WTC11 (cell line): ENCODE measurements around the gene DOK1. TPM values are rescaled to one million over a fixed set of nuclear protein-coding genes. Genes with fewer than 3 reads are reported as not detected.

ENCODE experiments used
- ATAC-seq: fragments of 200-7000 bp; cut with Tn5 transposase; 2 replicates; pipeline ENCODE4 v1.10.0; 2021; ENCODE audit warnings: mild to moderate bottlenecking, moderate library complexity
- CTCF ChIA-PET: fragments of 300-600 bp; sonication (Branson Sonifier 250); formaldehyde crosslinking; loops from one replicate; lab custom pipeline; 2021; ENCODE audit warnings: antibody characterized with exemption; lab: Charles Lee
- POLR2A ChIA-PET: fragments of 350-600 bp; sonication (Branson Sonifier 250); formaldehyde crosslinking; loops from one replicate; lab custom pipeline; 2021; ENCODE audit warnings: antibody characterized with exemption; lab: Charles Lee
- DNase-seq: peaks from one replicate; pipeline ENCODE4 v3.0.0; 2021; ENCODE audit warnings: low spot score
- H3K27ac Mint-ChIP-seq: 2 replicates; pipeline ENCODE4 v1.8.0; 2021; ENCODE audit warnings: mixed read lengths
- H3K27me3 Mint-ChIP-seq: 2 replicates; pipeline ENCODE4 v1.8.0; 2021; ENCODE audit warnings: low read depth, mild to moderate bottlenecking, moderate library complexity, mixed read lengths
- H3K36me3 Mint-ChIP-seq: 2 replicates; pipeline ENCODE4 v1.8.0; 2021; ENCODE audit warnings: mixed read lengths
- H3K4me1 Mint-ChIP-seq: 2 replicates; pipeline ENCODE4 v1.8.0; 2022; ENCODE audit warnings: mixed read lengths
- H3K4me3 Mint-ChIP-seq: 2 replicates; pipeline ENCODE4 v1.8.0; 2021; ENCODE audit warnings: mild to moderate bottlenecking, moderate library complexity, mixed read lengths
- H3K9me3 Mint-ChIP-seq: 2 replicates; pipeline ENCODE4 v1.8.0; 2021; ENCODE audit warnings: mixed read lengths
- AR ChIP-seq: fragments of 250-450 bp; sonication (Bioruptor Pico); IDR thresholded peaks from 2 replicates; pipeline ENCODE4 v1.9.0; 2021; ENCODE audit warnings: mild to moderate bottlenecking
- ATF1 ChIP-seq: sonication (generic); formaldehyde crosslinking; IDR thresholded peaks from 2 replicates; pipeline ENCODE4 v1.8.1; 2023; ENCODE audit warnings: mild to moderate bottlenecking, moderate library complexity, missing genetic modification reagents
- ATF6 ChIP-seq: sonication (generic); formaldehyde crosslinking; IDR thresholded peaks from 2 replicates; pipeline ENCODE4 v1.8.1; 2023; ENCODE audit warnings: mild to moderate bottlenecking, missing genetic modification reagents
- EMX1 ChIP-seq: fragments of 250-450 bp; sonication (Bioruptor Pico); IDR thresholded peaks from 2 replicates; pipeline ENCODE4 v1.8.0; 2021; ENCODE audit warnings: mild to moderate bottlenecking
- ERG ChIP-seq: fragments of 250-450 bp; sonication (Bioruptor Pico); IDR thresholded peaks from 2 replicates; pipeline ENCODE4 v1.8.0; 2021; ENCODE audit warnings: mild to moderate bottlenecking
- ESRRA ChIP-seq: sonication (generic); formaldehyde crosslinking; IDR thresholded peaks from 2 replicates; pipeline ENCODE4 v1.8.1; 2022; ENCODE audit warnings: mild to moderate bottlenecking, missing genetic modification reagents, borderline replicate concordance
- ETV6 ChIP-seq: sonication (generic); formaldehyde crosslinking; IDR thresholded peaks from 2 replicates; pipeline ENCODE4 v1.8.1; 2022; ENCODE audit warnings: mild to moderate bottlenecking, missing genetic modification reagents
- FOXP4 ChIP-seq: sonication (generic); formaldehyde crosslinking; IDR thresholded peaks from 2 replicates; pipeline ENCODE4 v1.8.0; 2022; ENCODE audit warnings: mild to moderate bottlenecking, missing genetic modification reagents
- GRHL2 ChIP-seq: fragments of 250-450 bp; sonication (Bioruptor Pico); IDR thresholded peaks from 2 replicates; pipeline ENCODE4 v1.8.0; 2022; ENCODE audit warnings: mild to moderate bottlenecking, moderate library complexity; ENCODE audit not compliant: insufficient replicate concordance, severe bottlenecking
- JUN ChIP-seq: sonication (generic); formaldehyde crosslinking; IDR thresholded peaks from 2 replicates; pipeline ENCODE4 v1.8.0; 2023; ENCODE audit warnings: mild to moderate bottlenecking, missing genetic modification reagents
- MLX ChIP-seq: sonication (generic); formaldehyde crosslinking; IDR thresholded peaks from 2 replicates; pipeline ENCODE4 v1.8.1; 2023; ENCODE audit warnings: mild to moderate bottlenecking, missing genetic modification reagents, moderate library complexity
- RORB ChIP-seq: fragments of 250-450 bp; sonication (Bioruptor Pico); IDR thresholded peaks from 2 replicates; pipeline ENCODE4 v1.9.0; 2021; ENCODE audit warnings: mild to moderate bottlenecking
- TCF7 ChIP-seq: sonication (generic); formaldehyde crosslinking; IDR thresholded peaks from 2 replicates; pipeline ENCODE4 v1.8.0; 2022; ENCODE audit warnings: mild to moderate bottlenecking, low read depth, missing genetic modification reagents, moderate library complexity
- TEAD4 ChIP-seq: sonication (generic); formaldehyde crosslinking; IDR thresholded peaks from 2 replicates; pipeline ENCODE4 v1.8.0; 2022; ENCODE audit warnings: mild to moderate bottlenecking, missing genetic modification reagents
- TP53 ChIP-seq: sonication (generic); formaldehyde crosslinking; IDR thresholded peaks from 2 replicates; pipeline ENCODE4 v1.8.1; 2023; ENCODE audit warnings: mild to moderate bottlenecking, missing genetic modification reagents
- ZNF317 ChIP-seq: sonication (generic); formaldehyde crosslinking; IDR thresholded peaks from 2 replicates; pipeline ENCODE4 v1.8.1; 2023; ENCODE audit warnings: low read depth, mild to moderate bottlenecking, moderate library complexity, missing genetic modification reagents, borderline replicate concordance
- ZNF423 ChIP-seq: fragments of 250-450 bp; sonication (Bioruptor Pico); IDR thresholded peaks from 2 replicates; pipeline ENCODE4 v2.1.2; 2022; ENCODE audit warnings: mild to moderate bottlenecking, moderate library complexity
- ZNF512 ChIP-seq: sonication (generic); formaldehyde crosslinking; IDR thresholded peaks from 2 replicates; pipeline ENCODE4 v1.8.1; 2022; ENCODE audit warnings: missing genetic modification reagents, borderline replicate concordance
- total RNA-seq: library from RNA; stranded (reverse); gene quantifications from 3 replicates; pipeline ENCODE4 v1.2.3, GENCODE V29; 2021

DOK1 gene
- total RNA-seq, 1 experiment from 2014 or later = 15.9 TPM

- TF ChIP-seq GRHL2 (CRISPR knock-in tag) (no peak), TEAD4 (CRISPR knock-in tag) (no peak)
- Mint-ChIP-seq H3K27me3 (peaks cover 8% of the 10 kb centered on the region), H3K27ac (no peak overlapping the region), H3K4me1 (no peaks in the 10 kb centered on the region), H3K36me3 (no peaks in the 10 kb centered on the region), H3K9me3 (no peaks in the 10 kb centered on the region), H3K4me3 (no peak overlapping the region)
- DNase-seq (no peak), ATAC-seq (no peak)
- CTCF ChIA-PET = no interaction called here
- POLR2A ChIA-PET = no interaction called here
Measured at GRCh38 chr2:74602586-74603281, 48.2 kb downstream of the DOK1 start.

GRCh38 chr2:74603282-74604000, 48.9 kb downstream of the DOK1 start:
- TF ChIP-seq ZNF317 (CRISPR knock-in tag) = no peak
- TF ChIP-seq FOXP4 = no peak
- TF ChIP-seq ERG (CRISPR knock-in tag) = no peak
- TF ChIP-seq TCF7 = no peak
- no peak for TF ChIP-seq ZNF423 (CRISPR knock-in tag)
- TF ChIP-seq ESRRA (CRISPR knock-in tag) = no peak
- no peak for TF ChIP-seq ZNF512 (CRISPR knock-in tag)
- TF ChIP-seq JUN (CRISPR knock-in tag) = no peak
- no peaks in the 10 kb centered on the region for H3K4me1 Mint-ChIP-seq
- POLR2A ChIA-PET = no interaction called here
- H3K9me3 Mint-ChIP-seq = peaks cover 6% of the 10 kb centered on the region
- peaks cover 10% of the 10 kb centered on the region for H3K27me3 Mint-ChIP-seq
- no peaks in the 10 kb centered on the region for H3K36me3 Mint-ChIP-seq
- no peak for ATAC-seq
- DNase-seq = no peak
- no peak overlapping the region for H3K27ac Mint-ChIP-seq
- CTCF ChIA-PET = no interaction called here
- no peak overlapping the region for H3K4me3 Mint-ChIP-seq

GRCh38 chr2:74606927-74607326, 52.4 kb downstream of the DOK1 start:
- no peaks in the 10 kb centered on the region for H3K4me1 Mint-ChIP-seq
- peaks cover 29% of the 10 kb centered on the region for H3K9me3 Mint-ChIP-seq
- no peak overlapping the region for H3K4me3 Mint-ChIP-seq
- peaks cover 8% of the 10 kb centered on the region for H3K36me3 Mint-ChIP-seq
- TF ChIP-seq EMX1 (CRISPR knock-in tag) (no peak), JUN (CRISPR knock-in tag) (no peak), ATF6 (CRISPR knock-in tag) (no peak), RORB (CRISPR knock-in tag) (no peak), MLX (no peak), ATF1 (CRISPR knock-in tag) (no peak), ETV6 (CRISPR knock-in tag) (no peak), AR (CRISPR knock-in tag) (no peak), TP53 (no peak)
- ATAC-seq (no peak), DNase-seq (no peak)
- POLR2A ChIA-PET = no interaction called here
- H3K27ac Mint-ChIP-seq = no peak overlapping the region
- CTCF ChIA-PET = no interaction called here
- H3K27me3 Mint-ChIP-seq = peaks cover 12% of the 10 kb centered on the region
